ENCODE data around the gene ZNF853. TPM values are rescaled to one million over a fixed set of nuclear protein-coding genes. Genes with fewer than 3 reads are reported as not detected.
"Not testable (repeated sequence)": the region's sequence is repeated elsewhere in the genome, so short reads cannot be mapped to it uniquely, and the experiment has no call there.

ZNF853 gene
- total RNA-seq, 1 experiment from 2014 or later: 0.88 TPM

GRCh38 chr7:6634971-6635370, 19.6 kb downstream of the ZNF853 start:
- not testable (repeated sequence) for DNase-seq (ENCODE audit: low read depth)

GRCh38 chr7:6636741-6637543, 21.5 kb downstream of the ZNF853 start, which contains the start of gene ZNF316:
ZNF316 (plus strand) TSS chr7:6637318; CDS start chr7:6642410, 5,092 bp downstream.
- DNase-seq (ENCODE audit: low read depth): no peak

GRCh38 chr7:6637544-6638229, 22.3 kb downstream of the ZNF853 start:
- DNase-seq (ENCODE audit: low read depth): peak; percentile 40

GRCh38 chr7:6639032-6639431, 23.6 kb downstream of the ZNF853 start:
- DNase-seq (ENCODE audit: low read depth): no peak

GRCh38 chr7:6639627-6640026, 24.2 kb downstream of the ZNF853 start:
- DNase-seq (ENCODE audit: low read depth): no peak

GRCh38 chr7:6640246-6640721, 24.9 kb downstream of the ZNF853 start:
- DNase-seq (ENCODE audit: low read depth): no peak

GRCh38 chr7:6641305-6642035, 26.1 kb downstream of the ZNF853 start:
- no peak for DNase-seq (ENCODE audit: low read depth)

- DNase-seq (ENCODE audit: low read depth): no peak
Measured at GRCh38 chr7:6642239-6642839, 26.9 kb downstream of the ZNF853 start.

- DNase-seq (ENCODE audit: low read depth): no peak
Measured at GRCh38 chr7:6642861-6643640, 27.6 kb downstream of the ZNF853 start.

GRCh38 chr7:6643915-6644625, 28.7 kb downstream of the ZNF853 start:
- DNase-seq (ENCODE audit: low read depth): no peak

- no peak for DNase-seq (ENCODE audit: low read depth)
Measured at GRCh38 chr7:6644728-6645127, 29.3 kb downstream of the ZNF853 start.

GRCh38 chr7:6646465-6646864, 31.1 kb downstream of the ZNF853 start:
- no peak for DNase-seq (ENCODE audit: low read depth)

GRCh38 chr7:6647080-6647479, 31.7 kb downstream of the ZNF853 start:
- DNase-seq (ENCODE audit: low read depth): no peak

- no peak for DNase-seq (ENCODE audit: low read depth)
Measured at GRCh38 chr7:6647541-6647940, 32.1 kb downstream of the ZNF853 start.

- no peak for DNase-seq (ENCODE audit: low read depth)
Measured at GRCh38 chr7:6648066-6648814, 32.8 kb downstream of the ZNF853 start.

GRCh38 chr7:6648815-6649104, 33.4 kb downstream of the ZNF853 start:
- DNase-seq (ENCODE audit: low read depth): no peak

- DNase-seq (ENCODE audit: low read depth): no peak
Measured at GRCh38 chr7:6649241-6649961, 34.0 kb downstream of the ZNF853 start.

- no peak for DNase-seq (ENCODE audit: low read depth)
Measured at GRCh38 chr7:6650086-6650485, 34.7 kb downstream of the ZNF853 start.

- no peak for DNase-seq (ENCODE audit: low read depth)
Measured at GRCh38 chr7:6650521-6651011, 35.2 kb downstream of the ZNF853 start.
